Peyer's patch (tissue), 4 donors: ENCODE measurements around the gene ARHGEF16.

Source experiments
- CTCF ChIP-seq, 6 experiments: fragments of 450-650 bp in 4 of 6; fragments of 200-600 bp in 2 of 6; sonication (generic) in 1 of 6; IDR thresholded peaks; one replicate each; pipeline ENCODE4 v1.5.1; 2017 to 2019; ENCODE audit warnings: antibody characterized with exemption in 6 of 6, mild to moderate bottlenecking in 3 of 6, moderate library complexity in 1 of 6
- POLR2A ChIP-seq, 2 donors: fragments of 450-650 bp; IDR thresholded peaks; one replicate each; pipeline ENCODE4 v1.5.1; 2017; ENCODE audit warnings: antibody characterized with exemption in 2 of 2, mild to moderate bottlenecking in 2 of 2, moderate library complexity in 2 of 2

- TF ChIP-seq CTCF (IDR thresholded peaks at IDR 0.05): no peak
- TF ChIP-seq POLR2A (IDR thresholded peaks at IDR 0.05): no peak
Observed at GRCh38 chr1:3475839-3476573, 21.5 kb downstream of the ARHGEF16 start.
